OCI-LY7 (cell line): ENCODE results near the gene CLIC4. TPM values are rescaled to one million over a fixed set of nuclear protein-coding genes. Genes with fewer than 3 reads are reported as not detected.
A peak's percentile ranks its signal among the peaks of the same experiment; 100 is the strongest.

Source experiments
- BruUV-seq: library from RNA; stranded (reverse); fragments of 400-500 nt; replicated peaks from 2 replicates; lab custom pipeline; 2021; lab: Mats Ljungman, UMichigan
- CTCF ChIA-PET: fragments of 300-600 bp; sonication (Branson Sonifier 250); formaldehyde crosslinking; loops from one replicate; lab custom pipeline; 2022; ENCODE audit warnings: antibody characterized with exemption; ENCODE audit not compliant: unreplicated experiment; lab: Charles Lee
- POLR2A ChIA-PET: fragments of 300-600 bp; sonication (Branson Sonifier 250); formaldehyde crosslinking; loops from one replicate; lab custom pipeline; 2022; ENCODE audit warnings: antibody characterized with exemption; lab: Charles Lee
- DNase-seq: peaks from one replicate; pipeline ENCODE4 v3.0.0-alpha.2; 2015; ENCODE audit warnings: low spot score
- H2AFZ ChIP-seq: fragments of 200-600 bp; sonication (generic), shearing (Covaris generic); 2 replicates; pipeline ENCODE4 v1.6.1; 2014; ENCODE audit warnings: mild to moderate bottlenecking, antibody characterized with exemption, low read length, moderate library complexity
- H3K27ac ChIP-seq: fragments of 200-600 bp; sonication (generic); 2 replicates; pipeline ENCODE4 v1.5.1; 2014; ENCODE audit warnings: mixed run types, low read depth, mild to moderate bottlenecking, moderate library complexity, low read length, inconsistent platforms; ENCODE audit not compliant: poor library complexity, severe bottlenecking
- H3K36me3 ChIP-seq: fragments of 200-600 bp; sonication (generic); 2 replicates; pipeline ENCODE4 v1.6.1; 2014; ENCODE audit warnings: mild to moderate bottlenecking, antibody characterized with exemption, low read length, moderate library complexity, mixed read lengths; ENCODE audit not compliant: insufficient read depth
- H3K4me1 ChIP-seq: fragments of 200-600 bp; sonication (generic); 2 replicates; pipeline ENCODE4 v1.5.1; 2014; ENCODE audit warnings: mild to moderate bottlenecking, low read length; ENCODE audit not compliant: insufficient read depth, poor library complexity, severe bottlenecking
- H3K4me2 ChIP-seq: fragments of 200-600 bp; sonication (generic); 2 replicates; pipeline ENCODE4 v1.6.1; 2014; ENCODE audit warnings: mild to moderate bottlenecking, low read length
- H3K4me3 ChIP-seq: fragments of 200-600 bp; sonication (generic); 2 replicates; pipeline ENCODE4 v1.5.1; 2014; ENCODE audit warnings: mild to moderate bottlenecking, low read depth, low read length; ENCODE audit not compliant: poor library complexity, severe bottlenecking
- H3K79me2 ChIP-seq: fragments of 200-600 bp; sonication (generic); 2 replicates; pipeline ENCODE4 v1.6.1; 2016; ENCODE audit warnings: low read depth, mild to moderate bottlenecking, low read length, moderate library complexity, mixed read lengths; ENCODE audit not compliant: insufficient read depth
- H3K9me2 ChIP-seq: fragments of 200-600 bp; sonication (generic); 2 replicates; pipeline ENCODE4 v1.6.1; 2016; ENCODE audit warnings: mild to moderate bottlenecking, low read length, mixed read lengths; ENCODE audit not compliant: insufficient read depth
- H3K9me3 ChIP-seq: fragments of 200-600 bp; sonication (generic); 2 replicates; pipeline ENCODE4 v1.6.1; 2014; ENCODE audit warnings: mild to moderate bottlenecking, mixed run types, low read length, mixed read lengths
- H4K20me1 ChIP-seq: fragments of 200-600 bp; sonication (generic); 2 replicates; pipeline ENCODE4 v1.6.1; 2014; ENCODE audit warnings: mild to moderate bottlenecking, antibody characterized with exemption, low read length, moderate library complexity, mixed read lengths; ENCODE audit not compliant: insufficient read depth
- CTCF ChIP-seq: fragments of 200-600 bp; sonication (generic); conservative IDR thresholded peaks from 2 replicates; pipeline ENCODE4 v1.5.1; 2014; ENCODE audit warnings: mild to moderate bottlenecking, antibody characterized with exemption, low read length, moderate library complexity, mixed read lengths
- EZH2phosphoT487 ChIP-seq: fragments of 200-600 bp; sonication (generic); IDR thresholded peaks from 2 replicates; pipeline ENCODE4 v1.6.1; 2018; ENCODE audit warnings: low read depth, borderline replicate concordance, mild to moderate bottlenecking, mixed run types, antibody characterized with exemption, low read length, moderate library complexity, mixed read lengths
- intact Hi-C: fragments of 100-400 bp; cut with micrococcal nuclease; formaldehyde crosslinking; loops from one replicate; pipeline ENCODE4 v1.10.0; 2022; ENCODE audit not compliant: unreplicated experiment
- total RNA-seq, 2 experiments: library from RNA; depleted of rRNA in 1 of 2; stranded (reverse); fragments of >200 nt in 1 of 2; shearing (Covaris generic) in 1 of 2; gene quantifications; 2 replicates each; pipeline ENCODE4 v1.2.3, GENCODE V29; 2014 to 2022

CLIC4 gene
- total RNA-seq, 2 experiments from 2014 or later = 35.5 to 116 TPM

- peak; percentile 42 for DNase-seq
- ChIA-PET CTCF (no interaction called here), POLR2A (interaction anchor here (0.9 kb wide), 1 partner anchor 228 kb away, joined by 4 read pairs; no protein-coding TSS in a partner anchor)
- Histone ChIP-seq H3K9me2 (no peaks in the 10 kb centered on the region), H3K4me2 (peak overlapping the region; percentile 65), H3K9me3 (no peaks in the 10 kb centered on the region), H2AFZ (peak overlapping the region; percentile 90), H3K27ac (peak overlapping the region; percentile 3), H3K79me2 (no peaks in the 10 kb centered on the region), H3K36me3 (no peaks in the 10 kb centered on the region), H4K20me1 (no peaks in the 10 kb centered on the region), H3K4me3 (no peak overlapping the region), H3K4me1 (peaks cover 33% of the 10 kb centered on the region)
- TF ChIP-seq EZH2phosphoT487 = no peak
- no peak for TF ChIP-seq CTCF
- no TSS peak for BruUV-seq
- intact Hi-C loops = no loop called here
These were observed 9.5 kb upstream of the CLIC4 start for GRCh38 chr1:24735509-24736375.

- H3K9me3 ChIP-seq = no peaks in the 10 kb centered on the region
- H4K20me1 ChIP-seq = no peaks in the 10 kb centered on the region
- no peak for DNase-seq
- CTCF ChIA-PET = no interaction called here
- H3K4me3 ChIP-seq = no peak overlapping the region
- TF ChIP-seq CTCF (no peak), EZH2phosphoT487 (no peak)
- POLR2A ChIA-PET = no interaction called here
- no peaks in the 10 kb centered on the region for H3K79me2 ChIP-seq
- H3K9me2 ChIP-seq = no peaks in the 10 kb centered on the region
- no TSS peak for BruUV-seq
- H2AFZ ChIP-seq = peak overlapping the region; percentile 35; the same call in 1 of the 2 replicates
- peaks cover 42% of the 10 kb centered on the region for H3K4me1 ChIP-seq
- peak overlapping the region; percentile 61 for H3K4me2 ChIP-seq
- peak overlapping the region; percentile 12 for H3K27ac ChIP-seq
- intact Hi-C loops = no loop called here
- no peaks in the 10 kb centered on the region for H3K36me3 ChIP-seq
These were observed 7.7 kb upstream of the CLIC4 start for GRCh38 chr1:24737368-24738117.
